ENCODE data around the gene BPI. TPM values are rescaled to one million over a fixed set of nuclear protein-coding genes. Genes with fewer than 3 reads are reported as not detected.

Gene BPI
- total and polyA plus RNA-seq, 4 donors = 0.31 to 5.6 (median 1.1) TPM

- no peak for TF ChIP-seq CTCF (IDR thresholded peaks at IDR 0.05; ENCODE audit: control extremely low read depth, extremely low read depth)
- whole genome bisulfite sequencing, 2 donors = 94 to 95% methylated on average over 3 of the region's 3 CpGs
- DNase-seq = no peak
- no peak for ATAC-seq (ENCODE audit: insufficient read depth, low FRiP score)
- Histone ChIP-seq H3K9ac (ENCODE audit: insufficient read depth in 1 of 2, low read length in 2 of 2) (no peak overlapping the region), H3K27me3 (ENCODE audit: control insufficient read depth in 3 of 3, insufficient read depth in 3 of 3, low read length in 2 of 3) (peaks cover 0 to under 1% (median 0%) of the 10 kb centered on the region in 3 donors), H3K36me3 (ENCODE audit: control insufficient read depth in 4 of 4, insufficient read depth in 4 of 4, low read length in 4 of 4) (no peaks in the 10 kb centered on the region), H3K4me1 (ENCODE audit: control insufficient read depth in 5 of 5, insufficient read depth in 5 of 5, low read length in 5 of 5) (peaks cover 0 to 4% (median 0%) of the 10 kb centered on the region in 5 donors), H3K9me3 (ENCODE audit: control insufficient read depth in 4 of 4, insufficient read depth in 3 of 4, low read length in 3 of 4) (no peaks in the 10 kb centered on the region), H3K4me3 (no peak overlapping the region), H3K27ac (ENCODE audit: low read depth in 1 of 2, low read length in 1 of 2) (no peak overlapping the region)
These were observed 20.2 kb downstream of the BPI start for GRCh38 chr20:38324159-38324558.

GRCh38 chr20:38325167-38325566 lies 21.2 kb downstream of the BPI start:
- H3K9ac ChIP-seq (ENCODE audit: insufficient read depth in 1 of 2, low read length in 2 of 2) = no peak overlapping the region
- peaks cover 0 to 4% (median 0%) of the 10 kb centered on the region in 5 donors for H3K4me1 ChIP-seq (ENCODE audit: control insufficient read depth in 5 of 5, insufficient read depth in 5 of 5, low read length in 5 of 5)
- DNase-seq (no peak), ATAC-seq (ENCODE audit: insufficient read depth, low FRiP score) (no peak)
- H3K9me3 ChIP-seq (ENCODE audit: control insufficient read depth in 4 of 4, insufficient read depth in 3 of 4, low read length in 3 of 4) = no peaks in the 10 kb centered on the region
- H3K4me3 ChIP-seq = no peak overlapping the region
- no peaks in the 10 kb centered on the region for H3K27me3 ChIP-seq (ENCODE audit: control insufficient read depth in 3 of 3, insufficient read depth in 3 of 3, low read length in 2 of 3)
- 73 to 74% methylated on average over 3 of the region's 3 CpGs for WGBS, 2 donors
- no peak for TF ChIP-seq CTCF (IDR thresholded peaks at IDR 0.05; ENCODE audit: control extremely low read depth, extremely low read depth)
- H3K27ac ChIP-seq (ENCODE audit: low read depth in 1 of 2, low read length in 1 of 2) = no peak overlapping the region
- no peaks in the 10 kb centered on the region for H3K36me3 ChIP-seq (ENCODE audit: control insufficient read depth in 4 of 4, insufficient read depth in 4 of 4, low read length in 4 of 4)

GRCh38 chr20:38325905-38326304 lies 21.9 kb downstream of the BPI start:
- no peaks in the 10 kb centered on the region for H3K9me3 ChIP-seq (ENCODE audit: control insufficient read depth in 4 of 4, insufficient read depth in 3 of 4, low read length in 3 of 4)
- H3K27ac ChIP-seq (ENCODE audit: low read depth in 1 of 2, low read length in 1 of 2) = no peak overlapping the region
- WGBS, 2 donors = 78 to 89% methylated on average over 3 of the region's 3 CpGs
- DNase-seq = no peak
- no peak overlapping the region for H3K9ac ChIP-seq (ENCODE audit: insufficient read depth in 1 of 2, low read length in 2 of 2)
- peaks cover 0 to 4% (median 0%) of the 10 kb centered on the region in 5 donors for H3K4me1 ChIP-seq (ENCODE audit: control insufficient read depth in 5 of 5, insufficient read depth in 5 of 5, low read length in 5 of 5)
- H3K4me3 ChIP-seq = no peak overlapping the region
- no peaks in the 10 kb centered on the region for H3K36me3 ChIP-seq (ENCODE audit: control insufficient read depth in 4 of 4, insufficient read depth in 4 of 4, low read length in 4 of 4)
- no peak for ATAC-seq (ENCODE audit: insufficient read depth, low FRiP score)
- no peak for TF ChIP-seq CTCF (IDR thresholded peaks at IDR 0.05; ENCODE audit: control extremely low read depth, extremely low read depth)
- no peaks in the 10 kb centered on the region for H3K27me3 ChIP-seq (ENCODE audit: control insufficient read depth in 3 of 3, insufficient read depth in 3 of 3, low read length in 2 of 3)

- H3K4me1 ChIP-seq (ENCODE audit: control insufficient read depth in 5 of 5, insufficient read depth in 5 of 5, low read length in 5 of 5) = peaks cover 0 to 4% (median 0%) of the 10 kb centered on the region in 5 donors
- WGBS, 2 donors = 89 to 92% methylated on average over 7 of the region's 7 CpGs
- H3K36me3 ChIP-seq (ENCODE audit: control insufficient read depth in 4 of 4, insufficient read depth in 4 of 4, low read length in 4 of 4) = no peaks in the 10 kb centered on the region
- H3K9ac ChIP-seq (ENCODE audit: insufficient read depth in 1 of 2, low read length in 2 of 2) = no peak overlapping the region
- H3K27ac ChIP-seq (ENCODE audit: low read depth in 1 of 2, low read length in 1 of 2) = no peak overlapping the region
- ATAC-seq (ENCODE audit: insufficient read depth, low FRiP score) (no peak), DNase-seq (no peak)
- H3K4me3 ChIP-seq = no peak overlapping the region
- H3K9me3 ChIP-seq (ENCODE audit: control insufficient read depth in 4 of 4, insufficient read depth in 3 of 4, low read length in 3 of 4) = no peaks in the 10 kb centered on the region
- no peaks in the 10 kb centered on the region for H3K27me3 ChIP-seq (ENCODE audit: control insufficient read depth in 3 of 3, insufficient read depth in 3 of 3, low read length in 2 of 3)
- no peak for TF ChIP-seq CTCF (IDR thresholded peaks at IDR 0.05; ENCODE audit: control extremely low read depth, extremely low read depth)
These were observed 22.4 kb downstream of the BPI start for GRCh38 chr20:38326309-38326708.

Measured in lung (tissue), 12 donors.